Panc1 (cell line): ENCODE measurements around the gene LEKR1. TPM values are rescaled to one million over a fixed set of nuclear protein-coding genes. Genes with fewer than 3 reads are reported as not detected.
A peak's percentile ranks its signal among the peaks of the same experiment; 100 is the strongest.

ENCODE experiments used
- ATAC-seq: fragments of 200-7000 bp; cut with Tn5 transposase; 2 replicates; pipeline ENCODE4 v1.9.1; 2020; ENCODE audit warnings: mild to moderate bottlenecking, moderate library complexity
- BruUV-seq: library from RNA; stranded (reverse); fragments of 400-500 nt; replicated peaks from 2 replicates; lab custom pipeline; 2021; lab: Mats Ljungman, UMichigan
- CTCF ChIA-PET: fragments of 300-600 bp; sonication (Branson Sonifier 250); formaldehyde crosslinking; loops from one replicate; lab custom pipeline; 2022; ENCODE audit warnings: antibody characterized with exemption; lab: Charles Lee
- POLR2A ChIA-PET: fragments of 300-600 bp; sonication (Branson Sonifier 250); formaldehyde crosslinking; loops from one replicate; lab custom pipeline; 2022; ENCODE audit warnings: antibody characterized with exemption; lab: Charles Lee
- DNase-seq: peaks from one replicate; pipeline ENCODE4 v3.0.0-alpha.2; 2010; ENCODE audit warnings: low read depth, low spot score
- H3K27ac ChIP-seq: 2 replicates; pipeline ENCODE4 v1.5.1; 2011; ENCODE audit warnings: mild to moderate bottlenecking, low read length, inconsistent platforms
- H3K27me3 ChIP-seq: fragments of 200-500 bp; sonication (Bioruptor generic); 2 replicates; pipeline ENCODE4 v1.6.0; 2014; ENCODE audit warnings: low read length, inconsistent platforms; ENCODE audit not compliant: control insufficient read depth, insufficient read depth
- H3K36me3 ChIP-seq: fragments of 200-500 bp; sonication (Bioruptor generic); 2 replicates; pipeline ENCODE4 v1.5.1; 2014; ENCODE audit warnings: inconsistent platforms, mild to moderate bottlenecking, low read length, moderate library complexity; ENCODE audit not compliant: control insufficient read depth, insufficient read depth
- H3K4me1 ChIP-seq: 2 replicates; pipeline ENCODE4 v1.5.1; 2011; ENCODE audit warnings: inconsistent platforms, mild to moderate bottlenecking, low read length, moderate library complexity; ENCODE audit not compliant: control insufficient read depth, insufficient read depth
- H3K4me3 ChIP-seq, 2 experiments: 2 replicates each; pipeline ENCODE4 v1.5.1; 2011 to 2012; ENCODE audit warnings: low read depth in 2 of 2, low read length in 2 of 2, mild to moderate bottlenecking in 2 of 2, inconsistent platforms in 1 of 2, moderate library complexity in 1 of 2
- H3K9me3 ChIP-seq: fragments of 200-500 bp; sonication (Bioruptor generic); 2 replicates; pipeline ENCODE4 v1.5.1; 2014; ENCODE audit warnings: low read depth, mild to moderate bottlenecking, inconsistent platforms, low read length, moderate library complexity; ENCODE audit not compliant: control insufficient read depth, insufficient read depth
- POLR2AphosphoS5 ChIP-seq: IDR thresholded peaks from 2 replicates; pipeline ENCODE4 v1.6.1; 2012; ENCODE audit warnings: mild to moderate bottlenecking, low read depth, low read length, moderate library complexity
- SIN3A ChIP-seq: IDR thresholded peaks from 2 replicates; pipeline ENCODE4 v1.6.1; 2012; ENCODE audit warnings: low read depth, mild to moderate bottlenecking, low read length, moderate library complexity, borderline replicate concordance; ENCODE audit not compliant: insufficient read depth
- TCF7L2 ChIP-seq: IDR thresholded peaks from 2 replicates; pipeline ENCODE4 v1.6.1; 2011; ENCODE audit warnings: mild to moderate bottlenecking, low read depth, low read length, inconsistent platforms
- in situ Hi-C: cut with HindIII; loops from 2 replicates; pipeline ENCODE4 v1.10.0; 2016; ENCODE audit warnings: low sequenced_read_pairs, low pct_unique_long_range_greater_than_20kb
- intact Hi-C: fragments of 100-400 bp; cut with micrococcal nuclease; formaldehyde crosslinking; loops from one replicate; pipeline ENCODE4 v1.10.0; 2022; ENCODE audit not compliant: unreplicated experiment
- total RNA-seq: library from RNA; stranded (reverse); gene quantifications from one replicate; pipeline ENCODE4 v1.2.1, GENCODE V29; 2021; ENCODE audit not compliant: unreplicated experiment
- TF ChIP-seq, protein P1 (sequence below), 2 experiments: IDR thresholded peaks; 2 replicates each; pipeline ENCODE4 v1.6.1; 2011 to 2012; ENCODE audit warnings: low read depth in 2 of 2, control low read depth in 1 of 2, low read length in 1 of 2, mild to moderate bottlenecking in 1 of 2, moderate library complexity in 1 of 2; ENCODE audit not compliant: insufficient read depth in 1 of 2
- TF ChIP-seq, protein P2 (sequence below): fragments of 450-650 bp; IDR thresholded peaks from 2 replicates; pipeline ENCODE4 v1.5.1; 2017; ENCODE audit warnings: mild to moderate bottlenecking

The LEKR1 gene
- total RNA-seq, 1 experiment from 2014 or later, result not detected

DNA sequence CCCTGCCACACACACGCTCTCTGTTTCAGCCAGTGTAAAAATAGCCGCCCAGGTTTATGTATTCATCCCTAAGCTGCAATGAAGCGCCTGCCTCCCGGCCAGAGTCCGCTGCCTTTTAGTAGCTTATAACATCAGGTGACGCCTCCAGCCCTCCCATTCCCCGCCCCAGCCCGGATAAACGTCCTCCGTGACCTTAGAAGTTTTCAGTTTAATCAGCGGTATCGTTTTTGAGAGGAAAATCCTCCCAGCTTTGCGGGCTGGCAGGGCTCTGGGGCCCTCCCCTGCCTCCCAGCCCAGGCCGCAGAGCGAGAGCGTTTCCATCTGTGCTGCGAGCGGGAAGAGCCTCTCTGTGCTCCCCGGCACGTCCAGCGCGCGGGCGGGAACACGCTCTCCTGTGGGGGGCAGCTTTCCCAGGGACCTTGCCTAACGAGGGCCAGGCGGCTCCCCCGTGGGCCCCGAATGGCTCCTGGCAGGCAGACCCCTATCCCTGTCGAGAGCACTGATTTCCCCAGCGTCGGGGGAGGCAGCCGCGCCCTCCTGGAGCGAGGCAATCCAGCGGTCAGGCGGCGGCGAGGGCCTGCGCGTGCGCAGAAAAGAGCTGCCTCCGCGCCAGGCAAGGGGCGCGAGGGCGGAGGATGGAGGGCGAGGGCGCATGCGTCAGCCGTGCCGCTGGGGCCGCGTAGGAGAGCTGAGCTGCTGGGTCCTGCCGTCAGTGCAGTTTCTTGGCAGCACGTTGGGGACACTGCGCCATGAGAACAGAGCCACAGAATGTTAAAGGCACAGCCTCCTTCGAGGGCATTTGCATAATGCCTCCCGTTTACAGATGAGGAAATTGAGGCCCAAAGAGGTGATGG lies 262.7 kb downstream of the LEKR1 start:
- Histone ChIP-seq H3K4me1 (peaks cover 21% of the 10 kb centered on the region), H3K9me3 (no peaks in the 10 kb centered on the region), H3K4me3 (peak overlapping the region; percentile 66 to 74), H3K36me3 (no peaks in the 10 kb centered on the region), H3K27me3 (no peaks in the 10 kb centered on the region), H3K27ac (peak overlapping the region; percentile 93)
- ATAC-seq (peak; percentile 94), DNase-seq (peak; percentile 61)
- intact Hi-C loops, result loop anchor here (5.0 kb wide), 1 partner anchor 43 kb away; no protein-coding TSS in a partner anchor
- ChIA-PET CTCF (interaction anchor here (0.7 to 1.5 kb wide), 3 partner anchors 41 to 912 kb away, joined by 3 to 6 read pairs (median 4); no protein-coding TSS in a partner anchor), POLR2A (interaction anchor here (0.6 to 1.1 kb wide), 5 partner anchors 24 to 312 kb away, joined by 3 read pairs; no protein-coding TSS in a partner anchor)
- in situ Hi-C loops, result no loop called here
- no TSS peak for BruUV-seq
- TF ChIP-seq, protein P1, sequence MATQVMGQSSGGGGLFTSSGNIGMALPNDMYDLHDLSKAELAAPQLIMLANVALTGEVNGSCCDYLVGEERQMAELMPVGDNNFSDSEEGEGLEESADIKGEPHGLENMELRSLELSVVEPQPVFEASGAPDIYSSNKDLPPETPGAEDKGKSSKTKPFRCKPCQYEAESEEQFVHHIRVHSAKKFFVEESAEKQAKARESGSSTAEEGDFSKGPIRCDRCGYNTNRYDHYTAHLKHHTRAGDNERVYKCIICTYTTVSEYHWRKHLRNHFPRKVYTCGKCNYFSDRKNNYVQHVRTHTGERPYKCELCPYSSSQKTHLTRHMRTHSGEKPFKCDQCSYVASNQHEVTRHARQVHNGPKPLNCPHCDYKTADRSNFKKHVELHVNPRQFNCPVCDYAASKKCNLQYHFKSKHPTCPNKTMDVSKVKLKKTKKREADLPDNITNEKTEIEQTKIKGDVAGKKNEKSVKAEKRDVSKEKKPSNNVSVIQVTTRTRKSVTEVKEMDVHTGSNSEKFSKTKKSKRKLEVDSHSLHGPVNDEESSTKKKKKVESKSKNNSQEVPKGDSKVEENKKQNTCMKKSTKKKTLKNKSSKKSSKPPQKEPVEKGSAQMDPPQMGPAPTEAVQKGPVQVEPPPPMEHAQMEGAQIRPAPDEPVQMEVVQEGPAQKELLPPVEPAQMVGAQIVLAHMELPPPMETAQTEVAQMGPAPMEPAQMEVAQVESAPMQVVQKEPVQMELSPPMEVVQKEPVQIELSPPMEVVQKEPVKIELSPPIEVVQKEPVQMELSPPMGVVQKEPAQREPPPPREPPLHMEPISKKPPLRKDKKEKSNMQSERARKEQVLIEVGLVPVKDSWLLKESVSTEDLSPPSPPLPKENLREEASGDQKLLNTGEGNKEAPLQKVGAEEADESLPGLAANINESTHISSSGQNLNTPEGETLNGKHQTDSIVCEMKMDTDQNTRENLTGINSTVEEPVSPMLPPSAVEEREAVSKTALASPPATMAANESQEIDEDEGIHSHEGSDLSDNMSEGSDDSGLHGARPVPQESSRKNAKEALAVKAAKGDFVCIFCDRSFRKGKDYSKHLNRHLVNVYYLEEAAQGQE (IDR thresholded peaks at IDR 0.05; ENCODE audit: insufficient read depth in 1 of 2, low read depth in 2 of 2, low read length in 1 of 2), result no peak
- TF ChIP-seq, protein P2, sequence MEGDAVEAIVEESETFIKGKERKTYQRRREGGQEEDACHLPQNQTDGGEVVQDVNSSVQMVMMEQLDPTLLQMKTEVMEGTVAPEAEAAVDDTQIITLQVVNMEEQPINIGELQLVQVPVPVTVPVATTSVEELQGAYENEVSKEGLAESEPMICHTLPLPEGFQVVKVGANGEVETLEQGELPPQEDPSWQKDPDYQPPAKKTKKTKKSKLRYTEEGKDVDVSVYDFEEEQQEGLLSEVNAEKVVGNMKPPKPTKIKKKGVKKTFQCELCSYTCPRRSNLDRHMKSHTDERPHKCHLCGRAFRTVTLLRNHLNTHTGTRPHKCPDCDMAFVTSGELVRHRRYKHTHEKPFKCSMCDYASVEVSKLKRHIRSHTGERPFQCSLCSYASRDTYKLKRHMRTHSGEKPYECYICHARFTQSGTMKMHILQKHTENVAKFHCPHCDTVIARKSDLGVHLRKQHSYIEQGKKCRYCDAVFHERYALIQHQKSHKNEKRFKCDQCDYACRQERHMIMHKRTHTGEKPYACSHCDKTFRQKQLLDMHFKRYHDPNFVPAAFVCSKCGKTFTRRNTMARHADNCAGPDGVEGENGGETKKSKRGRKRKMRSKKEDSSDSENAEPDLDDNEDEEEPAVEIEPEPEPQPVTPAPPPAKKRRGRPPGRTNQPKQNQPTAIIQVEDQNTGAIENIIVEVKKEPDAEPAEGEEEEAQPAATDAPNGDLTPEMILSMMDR, result peak; percentile 37
- peak; percentile 72 for TF ChIP-seq POLR2AphosphoS5

DNA sequence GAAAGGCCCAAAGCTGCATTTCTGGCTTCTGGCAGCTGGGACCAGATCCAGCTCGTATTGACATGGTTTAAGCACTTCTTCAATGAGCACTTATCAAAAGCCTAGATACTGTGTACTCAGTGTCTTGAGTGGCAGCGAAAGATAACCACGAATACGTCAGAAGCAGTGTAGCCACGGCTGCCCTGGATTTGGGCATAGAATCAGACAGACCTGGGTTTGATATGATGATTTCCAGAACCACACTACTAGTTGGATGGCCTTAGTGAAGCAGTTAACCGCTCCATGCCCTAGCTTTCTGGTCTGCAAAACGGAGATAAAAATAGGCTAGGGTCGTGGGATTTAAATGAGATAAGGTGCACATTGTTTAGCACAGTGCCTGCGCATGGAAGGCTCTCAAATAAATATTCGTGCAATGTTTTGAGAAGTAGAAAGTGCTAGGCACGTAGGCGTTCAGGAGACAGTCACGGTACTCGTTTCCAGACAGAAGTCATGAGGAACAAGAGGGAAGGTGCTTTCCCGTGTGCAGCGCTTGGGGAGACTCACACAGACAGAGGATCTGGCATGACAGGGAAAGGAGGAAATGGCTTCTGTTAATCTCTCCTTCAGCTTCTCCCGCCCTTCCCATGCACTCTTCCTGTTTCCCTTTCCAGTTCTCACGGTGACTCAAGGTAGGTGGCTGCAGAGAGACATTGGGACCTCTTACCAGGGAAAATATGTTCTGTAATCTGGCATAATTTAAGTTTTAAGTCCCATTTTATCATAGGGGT lies 263.5 kb downstream of the LEKR1 start:
- intact Hi-C loops, result loop anchor here (5.0 kb wide), 1 partner anchor 43 kb away; no protein-coding TSS in a partner anchor
- TF ChIP-seq SIN3A (no peak), POLR2AphosphoS5 (no peak), TCF7L2 (no peak)
- TF ChIP-seq, protein P1 (IDR thresholded peaks at IDR 0.05; ENCODE audit: insufficient read depth in 1 of 2, low read depth in 2 of 2, low read length in 1 of 2), result no peak
- TF ChIP-seq, protein P2, result no peak
- peak overlapping the region; percentile 93 for H3K27ac ChIP-seq
- peaks cover 21% of the 10 kb centered on the region for H3K4me1 ChIP-seq
- ATAC-seq, result no peak
- no peaks in the 10 kb centered on the region for H3K27me3 ChIP-seq
- peak; percentile 18 for DNase-seq
- no TSS peak for BruUV-seq
- CTCF ChIA-PET, result interaction anchor here (0.7 to 1.5 kb wide), 2 partner anchors 40 to 48 kb away, joined by 4 to 6 read pairs; no protein-coding TSS in a partner anchor
- H3K4me3 ChIP-seq, result peak overlapping the region; percentile 66 to 74
- no peaks in the 10 kb centered on the region for H3K9me3 ChIP-seq
- POLR2A ChIA-PET, result interaction anchor here (0.6 to 0.9 kb wide), 4 partner anchors 24 to 313 kb away, joined by 3 read pairs; no protein-coding TSS in a partner anchor
- in situ Hi-C loops, result no loop called here
- H3K36me3 ChIP-seq, result no peaks in the 10 kb centered on the region
